ENCODE results near the gene TSPAN5. TPM values are rescaled to one million over a fixed set of nuclear protein-coding genes. Genes with fewer than 3 reads are reported as not detected.
"Not testable (repeated sequence)": the region's sequence is repeated elsewhere in the genome, so short reads cannot be mapped to it uniquely, and the experiment has no call there.

Gene TSPAN5
- total RNA-seq, 2 donors from 2014 or later: 7.4 to 11.8 TPM

- Histone ChIP-seq H3K36me3 (ENCODE audit: control insufficient read depth, insufficient read depth, low read length) (no peaks in the 10 kb centered on the region), H3K9ac (ENCODE audit: extremely low read depth, low read length, poor library complexity, severe bottlenecking) (no peak overlapping the region), H3K9me3 (ENCODE audit: control insufficient read depth, low read length) (no peaks in the 10 kb centered on the region), H3K4me1 (ENCODE audit: control insufficient read depth, insufficient read depth, low read length) (peaks cover 2% of the 10 kb centered on the region), H3K27me3 (ENCODE audit: control insufficient read depth, insufficient read depth, low read length, poor library complexity, severe bottlenecking) (no peaks in the 10 kb centered on the region), H3K27ac (ENCODE audit: low read depth, low read length) (no peak overlapping the region), H3K4me3 (ENCODE audit: low read length) (no peak overlapping the region)
- Mint-ChIP-seq H3K4me1 (peaks cover 22% of the 10 kb centered on the region), H3K36me3 (ENCODE audit: low read depth) (no peaks in the 10 kb centered on the region), H3K4me3 (no peak overlapping the region), H3K27ac (peak overlapping the region; percentile 64), H3K9me3 (no peaks in the 10 kb centered on the region), H3K27me3 (ENCODE audit: insufficient read depth) (no peaks in the 10 kb centered on the region)
- WGBS, 2 experiments (ENCODE audit: insufficient coverage in 1 of 2, insufficient read length in 1 of 2): 78 to 92% methylated on average over 6 to 11 of the region's 11 CpGs
- peak; percentile 83 for DNase-seq
- TF ChIP-seq, protein P1, sequence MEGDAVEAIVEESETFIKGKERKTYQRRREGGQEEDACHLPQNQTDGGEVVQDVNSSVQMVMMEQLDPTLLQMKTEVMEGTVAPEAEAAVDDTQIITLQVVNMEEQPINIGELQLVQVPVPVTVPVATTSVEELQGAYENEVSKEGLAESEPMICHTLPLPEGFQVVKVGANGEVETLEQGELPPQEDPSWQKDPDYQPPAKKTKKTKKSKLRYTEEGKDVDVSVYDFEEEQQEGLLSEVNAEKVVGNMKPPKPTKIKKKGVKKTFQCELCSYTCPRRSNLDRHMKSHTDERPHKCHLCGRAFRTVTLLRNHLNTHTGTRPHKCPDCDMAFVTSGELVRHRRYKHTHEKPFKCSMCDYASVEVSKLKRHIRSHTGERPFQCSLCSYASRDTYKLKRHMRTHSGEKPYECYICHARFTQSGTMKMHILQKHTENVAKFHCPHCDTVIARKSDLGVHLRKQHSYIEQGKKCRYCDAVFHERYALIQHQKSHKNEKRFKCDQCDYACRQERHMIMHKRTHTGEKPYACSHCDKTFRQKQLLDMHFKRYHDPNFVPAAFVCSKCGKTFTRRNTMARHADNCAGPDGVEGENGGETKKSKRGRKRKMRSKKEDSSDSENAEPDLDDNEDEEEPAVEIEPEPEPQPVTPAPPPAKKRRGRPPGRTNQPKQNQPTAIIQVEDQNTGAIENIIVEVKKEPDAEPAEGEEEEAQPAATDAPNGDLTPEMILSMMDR (conservative IDR thresholded peaks at IDR 0.05): no peak
Observed at GRCh38 chr4:98536631-98537030, 121.8 kb downstream of the TSPAN5 start.

DNA sequence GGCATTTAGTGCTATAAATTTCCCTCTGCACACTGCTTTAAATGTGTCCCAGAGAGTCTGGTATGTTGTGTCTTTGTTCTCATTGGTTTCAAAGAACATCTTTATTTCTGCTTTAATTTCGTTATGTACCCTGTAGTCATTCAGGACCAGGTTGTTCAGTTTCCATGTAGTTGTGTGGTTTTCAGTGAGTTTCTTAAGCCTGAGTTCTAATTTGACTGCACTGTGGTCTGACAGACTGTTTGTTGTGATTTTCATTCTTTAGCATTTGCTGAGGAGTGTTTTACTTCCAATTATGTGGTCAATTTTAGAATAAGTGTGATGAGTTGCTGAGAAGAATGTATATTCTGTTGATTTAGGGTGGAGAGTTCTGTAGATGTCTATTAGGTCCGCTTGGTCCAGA is 124.3 kb downstream of the TSPAN5 start:
- not testable (repeated sequence) for H3K9me3 ChIP-seq (ENCODE audit: control insufficient read depth, low read length); H3K9ac ChIP-seq (ENCODE audit: extremely low read depth, low read length, poor library complexity, severe bottlenecking); H3K27me3 Mint-ChIP-seq (ENCODE audit: insufficient read depth); H3K36me3 Mint-ChIP-seq (ENCODE audit: low read depth); H3K4me1 ChIP-seq (ENCODE audit: control insufficient read depth, insufficient read depth, low read length); H3K4me3 ChIP-seq (ENCODE audit: low read length); H3K4me3 Mint-ChIP-seq; H3K27ac ChIP-seq (ENCODE audit: low read depth, low read length); H3K27me3 ChIP-seq (ENCODE audit: control insufficient read depth, insufficient read depth, low read length, poor library complexity, severe bottlenecking); H3K9me3 Mint-ChIP-seq; H3K27ac Mint-ChIP-seq; H3K36me3 ChIP-seq (ENCODE audit: control insufficient read depth, insufficient read depth, low read length); DNase-seq
- 98% methylated on average over 2 of the region's 2 CpGs; no CpG with 5 or more reads in 1 of the 2 experiments for WGBS, 2 experiments (ENCODE audit: insufficient coverage in 1 of 2, insufficient read length in 1 of 2)
- peaks cover 18% of the 10 kb centered on the region for H3K4me1 Mint-ChIP-seq

- no peak for DNase-seq
- Histone ChIP-seq H3K27ac (ENCODE audit: low read depth, low read length) (no peak overlapping the region), H3K36me3 (ENCODE audit: control insufficient read depth, insufficient read depth, low read length) (no peaks in the 10 kb centered on the region), H3K4me3 (ENCODE audit: low read length) (no peak overlapping the region), H3K9me3 (ENCODE audit: control insufficient read depth, low read length) (no peaks in the 10 kb centered on the region), H3K9ac (ENCODE audit: extremely low read depth, low read length, poor library complexity, severe bottlenecking) (no peak overlapping the region), H3K4me1 (ENCODE audit: control insufficient read depth, insufficient read depth, low read length) (peaks cover 4% of the 10 kb centered on the region), H3K27me3 (ENCODE audit: control insufficient read depth, insufficient read depth, low read length, poor library complexity, severe bottlenecking) (no peaks in the 10 kb centered on the region)
- H3K4me3 Mint-ChIP-seq: no peak overlapping the region
- H3K36me3 Mint-ChIP-seq (ENCODE audit: low read depth): no peaks in the 10 kb centered on the region
- TF ChIP-seq, protein P1 (conservative IDR thresholded peaks at IDR 0.05): no peak
- H3K27ac Mint-ChIP-seq: no peak overlapping the region
- peaks cover 13% of the 10 kb centered on the region for H3K4me1 Mint-ChIP-seq
- 77 to 78% methylated on average over 3 of the region's 3 CpGs for WGBS, 2 experiments (ENCODE audit: insufficient coverage in 1 of 2, insufficient read length in 1 of 2)
- no peaks in the 10 kb centered on the region for H3K27me3 Mint-ChIP-seq (ENCODE audit: insufficient read depth)
- H3K9me3 Mint-ChIP-seq: no peaks in the 10 kb centered on the region
Observed at GRCh38 chr4:98530572-98530971, 127.8 kb downstream of the TSPAN5 start.

- 88% methylated on average over 2 of the region's 2 CpGs; no CpG with 5 or more reads in 1 of the 2 experiments for WGBS, 2 experiments (ENCODE audit: insufficient coverage in 1 of 2, insufficient read length in 1 of 2)
- Mint-ChIP-seq H3K9me3 (no peaks in the 10 kb centered on the region), H3K27me3 (ENCODE audit: insufficient read depth) (no peaks in the 10 kb centered on the region), H3K4me3 (no peak overlapping the region), H3K27ac (no peak overlapping the region), H3K4me1 (peaks cover 13% of the 10 kb centered on the region), H3K36me3 (ENCODE audit: low read depth) (no peaks in the 10 kb centered on the region)
- Histone ChIP-seq H3K27me3 (ENCODE audit: control insufficient read depth, insufficient read depth, low read length, poor library complexity, severe bottlenecking) (no peaks in the 10 kb centered on the region), H3K4me1 (ENCODE audit: control insufficient read depth, insufficient read depth, low read length) (peaks cover 4% of the 10 kb centered on the region), H3K36me3 (ENCODE audit: control insufficient read depth, insufficient read depth, low read length) (no peaks in the 10 kb centered on the region), H3K9ac (ENCODE audit: extremely low read depth, low read length, poor library complexity, severe bottlenecking) (no peak overlapping the region), H3K9me3 (ENCODE audit: control insufficient read depth, low read length) (no peaks in the 10 kb centered on the region), H3K27ac (ENCODE audit: low read depth, low read length) (no peak overlapping the region), H3K4me3 (ENCODE audit: low read length) (no peak overlapping the region)
- DNase-seq: no peak
- TF ChIP-seq, protein P1 (conservative IDR thresholded peaks at IDR 0.05): no peak
Observed at GRCh38 chr4:98529970-98530569, 128.3 kb downstream of the TSPAN5 start.

Data from endodermal cell (in vitro differentiated cells).